ENCODE data around the gene EPN3.

Gene EPN3

DNA sequence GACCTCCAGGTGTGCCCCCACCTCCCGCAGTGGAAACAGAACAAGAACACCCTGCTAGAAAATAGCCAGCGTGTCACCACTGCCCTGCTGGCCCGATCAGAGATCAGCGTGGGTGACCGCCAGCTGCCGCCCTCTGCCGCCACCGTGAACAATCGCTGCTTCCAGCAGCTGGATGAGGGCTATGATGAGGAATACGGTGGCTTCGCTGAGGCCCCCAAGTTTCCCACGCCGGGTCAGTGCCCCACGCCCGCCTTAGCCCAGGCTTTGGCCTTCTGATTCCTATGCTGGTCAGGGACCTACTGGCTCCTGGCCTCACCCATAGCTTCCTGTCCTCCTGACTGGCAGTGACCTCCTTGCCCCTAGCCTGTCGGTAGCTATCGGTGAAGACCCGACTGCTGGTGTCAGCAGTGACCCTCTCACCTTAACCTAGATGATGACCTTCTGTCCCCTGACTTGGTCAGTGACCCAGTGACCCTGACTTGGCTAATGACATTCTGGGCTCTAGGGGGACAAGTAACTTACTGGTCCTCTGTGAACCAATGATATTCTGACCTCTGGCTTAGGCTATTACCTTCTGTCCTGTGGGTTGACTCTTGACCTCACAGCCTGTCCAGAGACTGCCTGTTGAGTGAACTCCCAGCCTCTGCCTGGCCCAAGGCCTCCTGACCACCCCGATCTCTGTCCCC lies 16.9 kb downstream of the EPN3 start:
- peaks cover 13% of the 10 kb centered on the region for H3K4me1 ChIP-seq (ENCODE audit: insufficient read depth, low read length, poor library complexity, severe bottlenecking)
- TF ChIP-seq, protein P1, sequence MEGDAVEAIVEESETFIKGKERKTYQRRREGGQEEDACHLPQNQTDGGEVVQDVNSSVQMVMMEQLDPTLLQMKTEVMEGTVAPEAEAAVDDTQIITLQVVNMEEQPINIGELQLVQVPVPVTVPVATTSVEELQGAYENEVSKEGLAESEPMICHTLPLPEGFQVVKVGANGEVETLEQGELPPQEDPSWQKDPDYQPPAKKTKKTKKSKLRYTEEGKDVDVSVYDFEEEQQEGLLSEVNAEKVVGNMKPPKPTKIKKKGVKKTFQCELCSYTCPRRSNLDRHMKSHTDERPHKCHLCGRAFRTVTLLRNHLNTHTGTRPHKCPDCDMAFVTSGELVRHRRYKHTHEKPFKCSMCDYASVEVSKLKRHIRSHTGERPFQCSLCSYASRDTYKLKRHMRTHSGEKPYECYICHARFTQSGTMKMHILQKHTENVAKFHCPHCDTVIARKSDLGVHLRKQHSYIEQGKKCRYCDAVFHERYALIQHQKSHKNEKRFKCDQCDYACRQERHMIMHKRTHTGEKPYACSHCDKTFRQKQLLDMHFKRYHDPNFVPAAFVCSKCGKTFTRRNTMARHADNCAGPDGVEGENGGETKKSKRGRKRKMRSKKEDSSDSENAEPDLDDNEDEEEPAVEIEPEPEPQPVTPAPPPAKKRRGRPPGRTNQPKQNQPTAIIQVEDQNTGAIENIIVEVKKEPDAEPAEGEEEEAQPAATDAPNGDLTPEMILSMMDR (conservative IDR thresholded peaks at IDR 0.05; ENCODE audit: low read length), result no peak
- no peak for TF ChIP-seq EZH2phosphoT487 (IDR thresholded peaks at IDR 0.05; ENCODE audit: borderline replicate concordance)

DNA sequence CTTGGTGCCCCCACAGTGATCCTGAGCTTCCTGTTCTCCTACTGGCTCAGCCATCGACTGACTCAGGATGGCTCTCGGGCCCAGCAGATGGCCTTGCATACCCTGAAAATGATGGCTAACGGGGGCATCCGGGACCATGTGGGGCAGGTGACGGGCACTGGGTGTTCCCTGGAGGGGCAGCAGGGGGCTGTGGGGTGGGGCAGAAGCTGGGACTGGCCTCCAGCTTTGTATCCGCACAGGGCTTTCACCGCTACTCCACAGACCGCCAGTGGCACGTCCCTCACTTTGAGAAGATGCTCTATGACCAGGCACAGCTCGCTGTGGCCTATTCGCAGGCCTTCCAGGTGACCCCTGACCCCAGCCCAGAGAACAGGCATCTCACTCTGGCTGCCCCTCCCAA lies 17.4 kb downstream of the EPN3 start:
- Histone ChIP-seq H3K79me2 (ENCODE audit: insufficient read depth, low read length) (peaks cover 16% of the 10 kb centered on the region), H3K4me3 (ENCODE audit: low read length, poor library complexity, severe bottlenecking) (no peak overlapping the region), H3K27me3 (ENCODE audit: insufficient read depth, low read length, poor library complexity, severe bottlenecking) (no peaks in the 10 kb centered on the region), H4K20me1 (ENCODE audit: insufficient read depth, low read length, poor library complexity, severe bottlenecking) (no peaks in the 10 kb centered on the region), H3K4me1 (ENCODE audit: insufficient read depth, low read length, poor library complexity, severe bottlenecking) (peaks cover 13% of the 10 kb centered on the region), H3K36me3 (ENCODE audit: insufficient read depth, low read length) (no peaks in the 10 kb centered on the region), H3F3A (ENCODE audit: low read depth) (no peaks in the 10 kb centered on the region), H3K9me2 (replicated peaks; ENCODE audit: low read depth, low read length) (no peaks in the 10 kb centered on the region), H2AFZ (ENCODE audit: low read length) (no peak overlapping the region), H3K9me3 (ENCODE audit: insufficient read depth, low read depth, low read length) (no peaks in the 10 kb centered on the region), H3K4me2 (ENCODE audit: low read depth, low read length, poor library complexity, severe bottlenecking) (no peak overlapping the region), H3K9ac (ENCODE audit: low read depth, low read length, poor library complexity, severe bottlenecking) (no peak overlapping the region)
- TF ChIP-seq EZH2phosphoT487 (IDR thresholded peaks at IDR 0.05; ENCODE audit: borderline replicate concordance), result no peak
- TF ChIP-seq, protein P1 (conservative IDR thresholded peaks at IDR 0.05; ENCODE audit: low read length), result no peak

More for the DNA sequence above, 16.9 kb downstream of the EPN3 start:
- H3K9ac ChIP-seq (ENCODE audit: low read depth, low read length, poor library complexity, severe bottlenecking), result no peak overlapping the region
- peaks cover 16% of the 10 kb centered on the region for H3K79me2 ChIP-seq (ENCODE audit: insufficient read depth, low read length)
- no peak overlapping the region for H3K4me3 ChIP-seq (ENCODE audit: low read length, poor library complexity, severe bottlenecking)
- H3K4me2 ChIP-seq (ENCODE audit: low read depth, low read length, poor library complexity, severe bottlenecking), result no peak overlapping the region
- no peaks in the 10 kb centered on the region for H3F3A ChIP-seq (ENCODE audit: low read depth)
- no peaks in the 10 kb centered on the region for H3K36me3 ChIP-seq (ENCODE audit: insufficient read depth, low read length)
- no peaks in the 10 kb centered on the region for H4K20me1 ChIP-seq (ENCODE audit: insufficient read depth, low read length, poor library complexity, severe bottlenecking)
- H3K9me2 ChIP-seq (replicated peaks; ENCODE audit: low read depth, low read length), result no peaks in the 10 kb centered on the region
- H2AFZ ChIP-seq (ENCODE audit: low read length), result no peak overlapping the region
- H3K27me3 ChIP-seq (ENCODE audit: insufficient read depth, low read length, poor library complexity, severe bottlenecking), result no peaks in the 10 kb centered on the region
- H3K9me3 ChIP-seq (ENCODE audit: insufficient read depth, low read depth, low read length), result no peaks in the 10 kb centered on the region

- no peak overlapping the region for H3K4me2 ChIP-seq (ENCODE audit: low read depth, low read length, poor library complexity, severe bottlenecking)
- TF ChIP-seq, protein P1 (conservative IDR thresholded peaks at IDR 0.05; ENCODE audit: low read length), result peak; percentile 67
- no peak for TF ChIP-seq EZH2phosphoT487 (IDR thresholded peaks at IDR 0.05; ENCODE audit: borderline replicate concordance)
- no peak overlapping the region for H3K4me3 ChIP-seq (ENCODE audit: low read length, poor library complexity, severe bottlenecking)
- H3K27me3 ChIP-seq (ENCODE audit: insufficient read depth, low read length, poor library complexity, severe bottlenecking), result no peaks in the 10 kb centered on the region
- peaks cover 16% of the 10 kb centered on the region for H3K79me2 ChIP-seq (ENCODE audit: insufficient read depth, low read length)
- H3K9me2 ChIP-seq (replicated peaks; ENCODE audit: low read depth, low read length), result no peaks in the 10 kb centered on the region
- H3K36me3 ChIP-seq (ENCODE audit: insufficient read depth, low read length), result no peaks in the 10 kb centered on the region
- no peaks in the 10 kb centered on the region for H3K9me3 ChIP-seq (ENCODE audit: insufficient read depth, low read depth, low read length)
- H3F3A ChIP-seq (ENCODE audit: low read depth), result no peaks in the 10 kb centered on the region
- H3K9ac ChIP-seq (ENCODE audit: low read depth, low read length, poor library complexity, severe bottlenecking), result no peak overlapping the region
- H2AFZ ChIP-seq (ENCODE audit: low read length), result no peak overlapping the region
- H3K4me1 ChIP-seq (ENCODE audit: insufficient read depth, low read length, poor library complexity, severe bottlenecking), result peaks cover 13% of the 10 kb centered on the region
- no peaks in the 10 kb centered on the region for H4K20me1 ChIP-seq (ENCODE audit: insufficient read depth, low read length, poor library complexity, severe bottlenecking)
Measured at GRCh38 chr17:50550661-50551432, 18.3 kb downstream of the EPN3 start.

Data from Loucy (cell line).